GM21360 (cell line): Measurements from ENCODE around the gene MMP14.
"Not testable (repeated sequence)": the region's sequence is repeated elsewhere in the genome, so short reads cannot be mapped to it uniquely, and the experiment has no call there.

Experiments
- ATAC-seq: cut with Tn5 transposase; IDR thresholded peaks from one replicate; pipeline ENCODE4 v1.9.1; 2021; ENCODE audit warnings: mild to moderate bottlenecking, moderate library complexity; ENCODE audit not compliant: unreplicated experiment

The MMP14 gene

DNA sequence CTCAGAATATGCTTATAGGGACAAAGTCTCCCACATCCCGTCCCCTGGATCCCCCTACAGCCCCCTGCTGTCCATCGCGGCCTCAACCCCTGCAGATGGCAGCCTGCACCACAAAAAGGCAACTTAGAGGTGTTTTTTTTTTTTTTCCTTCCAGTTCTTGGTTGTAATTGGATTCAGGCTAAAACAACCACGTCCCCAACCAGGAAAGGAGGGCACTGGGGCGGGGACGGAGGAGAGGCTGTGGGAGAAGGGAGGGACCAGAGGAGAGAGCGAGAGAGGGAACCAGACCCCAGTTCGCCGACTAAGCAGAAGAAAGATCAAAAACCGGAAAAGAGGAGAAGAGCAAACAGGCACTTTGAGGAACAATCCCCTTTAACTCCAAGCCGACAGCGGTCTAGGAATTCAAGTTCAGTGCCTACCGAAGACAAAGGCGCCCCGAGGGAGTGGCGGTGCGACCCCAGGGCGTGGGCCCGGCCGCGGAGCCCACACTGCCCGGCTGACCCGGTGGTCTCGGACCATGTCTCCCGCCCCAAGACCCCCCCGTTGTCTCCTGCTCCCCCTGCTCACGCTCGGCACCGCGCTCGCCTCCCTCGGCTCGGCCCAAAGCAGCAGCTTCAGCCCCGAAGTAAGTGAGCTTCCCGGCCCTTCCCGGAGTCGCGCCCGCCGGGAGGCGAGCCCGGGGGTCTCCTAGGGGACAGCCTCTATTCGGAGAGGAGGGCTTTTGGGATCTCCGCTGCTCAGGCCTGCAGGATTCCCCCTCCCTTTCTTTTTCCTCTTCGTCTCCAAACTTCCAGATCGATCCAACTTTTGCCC lies at the start of gene MMP14:
Gene MMP14, plus strand, starts transcription at position 285 of the 813 bp plus-strand sequence. Its CDS starts 233 bp downstream, at position 518.
- no peak for ATAC-seq

GRCh38 chr14:22786685-22787084 lies 49.7 kb upstream of the MMP14 start:
- ATAC-seq, result no peak

DNA sequence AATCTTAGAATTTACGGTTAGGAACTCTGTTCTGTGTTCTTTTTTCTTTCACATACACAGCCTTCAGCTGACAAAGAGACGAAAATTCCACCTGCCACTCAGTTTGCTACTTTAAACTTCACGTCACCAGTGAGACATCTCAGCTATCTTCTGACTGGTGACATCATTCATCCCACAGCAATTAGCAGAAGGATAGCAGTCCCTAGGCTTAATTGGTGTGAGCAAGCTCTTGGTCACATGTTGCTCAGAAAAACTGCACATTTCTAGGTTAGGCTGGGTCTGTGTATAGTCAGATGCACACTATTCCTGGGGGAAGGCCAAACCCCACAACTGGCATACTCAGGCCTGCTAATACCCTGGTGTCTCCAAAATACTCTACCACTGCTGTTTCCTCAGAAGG lies 45.1 kb upstream of the MMP14 start:
- no peak for ATAC-seq

- ATAC-seq, result no peak
Measured at GRCh38 chr14:22792158-22792557, 44.2 kb upstream of the MMP14 start.

GRCh38 chr14:22793550-22793949 lies 42.8 kb upstream of the MMP14 start:
- not testable (repeated sequence) for ATAC-seq

- ATAC-seq, result no peak
Measured at GRCh38 chr14:22793976-22794375, 42.4 kb upstream of the MMP14 start.

- peak; percentile 40 for ATAC-seq
Measured at GRCh38 chr14:22794551-22794951, 41.8 kb upstream of the MMP14 start.

GRCh38 chr14:22796087-22796707 lies 40.2 kb upstream of the MMP14 start:
- ATAC-seq, result no peak

- no peak for ATAC-seq
Measured at GRCh38 chr14:22797017-22797917, 39.1 kb upstream of the MMP14 start.

- ATAC-seq, result no peak
Measured at GRCh38 chr14:22798528-22798927, 37.9 kb upstream of the MMP14 start.

DNA sequence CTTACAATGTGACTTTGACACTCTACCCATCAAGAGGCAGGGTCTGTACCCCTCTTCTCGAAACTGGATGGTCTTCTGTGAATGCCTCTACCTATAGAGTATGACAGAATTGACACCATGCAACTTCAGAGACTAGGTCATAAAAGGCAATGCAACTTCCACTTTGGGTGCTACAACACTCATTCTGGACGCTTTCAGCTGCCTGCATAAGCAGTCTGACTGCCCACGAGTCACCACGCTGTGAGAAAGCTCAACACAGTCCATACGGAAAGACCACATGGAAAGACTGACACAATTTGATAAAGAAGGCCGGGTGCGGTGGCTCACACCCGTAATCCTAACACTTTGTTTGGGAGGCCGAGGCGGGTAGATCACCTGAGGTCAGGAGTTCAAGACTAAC lies 36.0 kb upstream of the MMP14 start:
- ATAC-seq, result no peak

- no peak for ATAC-seq
Measured at GRCh38 chr14:22801716-22802115, 34.7 kb upstream of the MMP14 start.

- peak; percentile 45 for ATAC-seq
Measured at GRCh38 chr14:22802860-22803686, 33.3 kb upstream of the MMP14 start.

DNA sequence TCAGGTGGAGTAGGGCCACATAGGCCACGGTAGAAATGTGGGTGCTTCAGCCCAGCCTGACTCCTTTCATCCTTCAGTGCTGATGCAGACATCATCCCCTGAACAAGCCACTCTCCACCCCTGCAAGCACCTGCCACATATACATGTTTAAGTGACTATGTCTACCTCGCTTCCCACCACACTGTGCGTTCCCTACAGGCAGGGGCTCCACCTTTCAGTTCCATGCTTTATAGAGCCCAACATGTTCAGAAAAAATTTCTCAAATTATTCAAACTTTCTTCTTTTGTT lies 32.8 kb upstream of the MMP14 start:
- ATAC-seq, result peak; percentile 49

GRCh38 chr14:22805235-22805634 lies 31.1 kb upstream of the MMP14 start:
- not testable (repeated sequence) for ATAC-seq

DNA sequence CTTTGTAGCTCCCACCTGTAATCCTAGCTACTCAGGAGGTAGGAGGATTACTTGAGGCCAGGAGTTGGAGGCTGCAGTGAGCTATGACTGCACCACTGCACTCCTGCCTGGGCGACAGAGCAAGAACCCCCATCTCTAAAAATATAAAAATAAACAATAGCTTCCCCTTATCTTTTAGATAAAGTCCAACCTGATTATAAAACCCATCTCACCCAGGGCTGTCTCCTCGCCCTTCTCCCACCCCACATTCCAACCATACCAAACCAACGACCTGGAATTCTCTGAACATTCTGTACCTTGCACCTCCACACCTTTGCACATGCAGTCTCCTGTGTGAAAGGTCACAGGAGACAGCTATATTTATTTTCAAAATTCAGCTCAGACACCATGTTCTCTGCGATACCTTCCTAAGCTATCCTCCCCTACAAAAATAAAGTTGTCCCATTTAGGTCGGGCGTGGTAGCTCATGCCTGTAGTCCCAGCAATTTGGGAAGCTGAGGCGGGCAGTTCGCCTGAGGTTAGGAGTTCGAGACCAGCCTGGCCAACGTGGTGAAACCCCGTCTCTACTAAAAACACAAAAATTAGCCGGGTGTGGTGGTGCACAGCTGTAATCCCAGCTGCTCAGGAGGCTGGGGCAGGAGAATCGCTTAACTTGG lies 28.8 kb upstream of the MMP14 start:
- ATAC-seq, result no peak

DNA sequence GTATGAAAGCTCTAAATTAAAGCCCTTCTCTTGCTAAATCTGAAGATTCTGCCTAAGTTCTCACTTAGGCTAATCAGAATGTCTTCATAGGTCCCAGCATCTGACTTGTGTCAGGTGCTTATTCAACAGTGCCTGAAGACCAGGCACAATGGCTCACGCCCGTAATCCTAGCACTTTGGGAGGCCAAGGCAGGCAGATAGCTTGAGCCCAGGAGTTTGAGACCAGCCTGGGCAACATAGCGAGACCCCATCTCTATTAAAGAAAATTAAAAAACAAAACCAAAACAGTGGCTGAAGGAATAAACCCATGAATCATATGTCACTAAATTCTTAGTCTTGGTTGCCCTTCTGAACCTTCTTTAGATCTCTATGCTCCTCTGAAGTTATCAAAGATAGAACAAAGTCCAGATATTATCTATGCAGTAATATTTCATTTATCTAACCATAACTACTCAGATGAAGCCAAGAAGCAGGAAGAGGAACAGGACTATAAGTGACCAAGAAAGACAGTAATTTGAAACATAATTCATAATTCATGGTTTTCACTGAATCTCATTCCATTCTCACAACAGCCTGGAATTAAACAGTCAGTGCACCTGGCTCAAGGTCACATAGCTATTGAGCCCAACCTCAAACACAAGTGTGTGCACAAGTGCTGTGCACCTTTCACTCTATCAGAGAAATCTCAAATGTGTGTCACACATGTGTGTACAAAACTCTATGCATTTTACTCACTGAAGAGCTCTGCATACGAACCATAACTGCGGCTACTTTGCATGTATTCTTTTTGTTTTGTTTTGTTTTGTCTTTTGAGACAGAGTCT lies 27.8 kb upstream of the MMP14 start:
- ATAC-seq, result no peak

- no peak for ATAC-seq
Measured at GRCh38 chr14:22811722-22812121, 24.7 kb upstream of the MMP14 start.

GRCh38 chr14:22812744-22813143 lies 23.6 kb upstream of the MMP14 start:
- ATAC-seq, result no peak
